Progenitor cell of endocrine pancreas (in vitro differentiated cells): ENCODE measurements around the gene NRCAM. TPM values are rescaled to one million over a fixed set of nuclear protein-coding genes. Genes with fewer than 3 reads are reported as not detected.

Experiments used
- DNase-seq: peaks from one replicate; pipeline ENCODE4 v3.0.0; 2021; ENCODE audit warnings: low spot score; ENCODE audit not compliant: unreplicated experiment
- H3K27ac Mint-ChIP-seq: 2 replicates; pipeline ENCODE4 v1.8.0; 2021; ENCODE audit warnings: mild to moderate bottlenecking, moderate library complexity, mixed read lengths
- H3K27me3 Mint-ChIP-seq: 2 replicates; pipeline ENCODE4 v1.8.0; 2021; ENCODE audit warnings: mixed read lengths
- H3K36me3 Mint-ChIP-seq: 2 replicates; pipeline ENCODE4 v1.8.0; 2022; ENCODE audit warnings: mixed read lengths; ENCODE audit not compliant: insufficient read depth
- H3K4me1 Mint-ChIP-seq: 2 replicates; pipeline ENCODE4 v1.8.0; 2021; ENCODE audit warnings: low read depth, mixed read lengths
- H3K4me3 Mint-ChIP-seq: 2 replicates; pipeline ENCODE4 v1.8.0; 2021; ENCODE audit warnings: low read depth, mild to moderate bottlenecking, moderate library complexity, mixed read lengths
- H3K9me3 Mint-ChIP-seq: 2 replicates; pipeline ENCODE4 v1.8.0; 2021; ENCODE audit warnings: low read depth, mixed read lengths
- CTCF ChIP-seq: fragments of 200-600 bp; sonication (generic); IDR thresholded peaks from one replicate; pipeline ENCODE4 v1.5.0; 2021; ENCODE audit warnings: antibody characterized with exemption, mild to moderate bottlenecking; ENCODE audit not compliant: unreplicated experiment
- total RNA-seq: library from RNA; stranded (reverse); gene quantifications from 2 replicates; pipeline ENCODE4 v1.2.1, GENCODE V29; 2021

NRCAM gene
- total RNA-seq, 1 donor from 2014 or later = 19.9 TPM

DNA sequence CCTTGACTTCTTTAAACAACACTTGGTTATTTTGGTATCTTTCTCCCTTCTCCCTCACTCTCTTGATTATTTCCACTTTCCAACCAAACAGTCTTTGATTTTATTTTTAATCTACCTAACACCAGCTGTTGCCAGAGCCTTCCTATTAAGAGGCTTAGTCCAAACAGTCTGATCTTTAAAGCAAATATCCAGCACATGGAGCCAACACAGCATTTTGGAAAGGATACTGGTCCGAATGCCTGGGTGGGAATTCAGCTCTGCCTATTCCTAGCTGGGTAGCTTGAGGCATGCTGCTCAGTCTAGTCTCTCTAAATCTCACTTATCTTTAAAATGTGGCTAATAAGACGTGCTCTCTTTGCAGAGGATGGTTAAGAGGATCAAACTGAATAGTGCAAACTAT lies 129.3 kb downstream of the NRCAM start:
- no peak for TF ChIP-seq CTCF
- H3K4me3 Mint-ChIP-seq = no peak overlapping the region
- DNase-seq = no peak
- H3K27ac Mint-ChIP-seq = no peak overlapping the region
- H3K4me1 Mint-ChIP-seq = peaks cover 28% of the 10 kb centered on the region
- H3K9me3 Mint-ChIP-seq = no peaks in the 10 kb centered on the region
- H3K27me3 Mint-ChIP-seq = no peaks in the 10 kb centered on the region
- no peaks in the 10 kb centered on the region for H3K36me3 Mint-ChIP-seq

DNA sequence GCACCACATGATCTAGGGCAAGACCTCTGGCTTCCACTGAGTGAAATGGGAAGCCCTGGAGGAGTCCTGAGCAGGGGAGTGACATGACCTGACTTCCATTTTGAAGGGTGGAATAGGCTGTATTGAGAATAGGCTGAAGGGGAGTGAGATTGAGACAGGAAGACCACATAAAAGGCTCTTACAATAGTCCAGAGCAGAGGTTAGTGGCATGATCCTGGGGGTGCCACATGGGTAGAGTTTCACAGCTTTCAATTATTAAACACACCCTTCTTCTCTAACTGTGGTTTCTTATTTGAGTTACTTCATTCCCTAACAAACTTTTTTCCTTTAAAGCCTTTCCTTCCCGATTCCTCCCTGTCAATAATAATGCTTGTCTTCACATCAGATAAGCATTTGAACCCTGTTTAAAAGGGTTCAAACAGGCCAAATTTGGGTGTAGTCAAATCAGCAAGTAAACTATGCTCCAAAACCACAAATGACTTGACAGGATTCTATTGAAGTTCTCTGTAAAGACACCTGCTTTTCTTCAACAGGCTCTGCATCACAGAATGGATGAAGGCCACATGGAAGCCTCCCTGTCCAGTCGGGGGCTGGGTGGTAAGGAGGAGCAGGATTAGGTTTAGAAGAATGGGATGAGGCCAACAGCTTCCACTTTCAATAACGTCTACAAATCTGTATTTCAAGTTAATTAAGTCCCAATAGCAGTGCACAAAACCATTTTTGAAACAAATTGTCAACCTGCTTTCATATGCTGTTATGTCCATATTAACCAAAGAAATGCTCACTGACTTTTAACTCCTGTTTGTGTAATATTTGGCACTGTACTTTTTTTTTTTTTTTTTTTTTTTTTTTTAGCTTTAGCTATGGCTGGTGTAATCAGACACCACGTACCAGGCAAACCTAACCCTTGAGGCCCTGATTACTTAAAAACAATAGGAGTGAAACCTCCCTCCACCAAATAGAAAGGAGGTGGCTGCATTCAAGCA lies 131.9 kb downstream of the NRCAM start:
- Mint-ChIP-seq H3K4me1 (peaks cover 28% of the 10 kb centered on the region), H3K9me3 (no peaks in the 10 kb centered on the region), H3K27ac (no peak overlapping the region), H3K36me3 (no peaks in the 10 kb centered on the region), H3K27me3 (no peaks in the 10 kb centered on the region), H3K4me3 (no peak overlapping the region)
- TF ChIP-seq CTCF = no peak
- DNase-seq = no peak

DNA sequence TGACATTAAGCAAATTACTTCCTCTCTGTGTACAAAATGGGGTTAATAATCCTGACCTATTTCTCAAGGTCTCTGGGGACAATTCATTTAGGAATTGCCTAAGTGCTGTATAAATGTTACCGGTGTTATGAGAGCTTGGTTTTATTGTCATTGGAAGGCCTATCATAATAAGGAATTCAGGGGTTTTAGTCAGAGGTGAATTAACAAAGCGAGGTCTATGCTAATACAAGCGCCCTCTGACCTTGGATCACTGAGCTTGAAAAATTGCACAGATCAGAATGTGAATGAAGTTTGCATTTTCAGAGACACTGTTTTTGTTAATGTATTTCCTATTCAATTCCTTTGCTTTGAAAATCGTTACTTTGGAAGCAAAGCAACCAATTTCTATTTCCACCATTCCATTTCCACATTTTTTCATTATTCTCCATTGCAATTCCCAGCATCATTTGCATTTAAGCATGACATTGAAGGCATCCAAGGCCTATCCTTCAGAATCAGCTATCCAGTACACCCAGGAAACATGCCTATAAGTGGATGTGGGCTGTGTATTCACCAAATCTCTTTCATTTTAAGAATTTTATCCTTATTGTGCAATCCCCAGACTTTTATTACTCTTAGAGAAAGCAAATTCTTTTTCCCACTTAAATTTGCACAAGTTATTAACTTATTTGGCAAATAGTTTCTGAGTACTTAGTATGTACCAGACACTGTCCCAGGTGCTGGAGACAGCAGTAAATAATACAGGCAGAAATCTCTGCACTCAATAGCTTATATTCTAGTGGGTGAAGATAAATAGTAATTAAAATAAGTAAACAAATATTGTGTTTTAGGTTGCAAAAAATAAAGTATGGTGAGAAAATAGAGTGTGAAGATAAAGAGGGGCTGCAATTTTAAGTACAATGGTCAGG lies 133.1 kb downstream of the NRCAM start:
- Mint-ChIP-seq H3K9me3 (no peaks in the 10 kb centered on the region), H3K27me3 (no peaks in the 10 kb centered on the region), H3K27ac (no peak overlapping the region), H3K4me3 (no peak overlapping the region), H3K36me3 (no peaks in the 10 kb centered on the region), H3K4me1 (peaks cover 22% of the 10 kb centered on the region)
- no peak for TF ChIP-seq CTCF
- DNase-seq = no peak

DNA sequence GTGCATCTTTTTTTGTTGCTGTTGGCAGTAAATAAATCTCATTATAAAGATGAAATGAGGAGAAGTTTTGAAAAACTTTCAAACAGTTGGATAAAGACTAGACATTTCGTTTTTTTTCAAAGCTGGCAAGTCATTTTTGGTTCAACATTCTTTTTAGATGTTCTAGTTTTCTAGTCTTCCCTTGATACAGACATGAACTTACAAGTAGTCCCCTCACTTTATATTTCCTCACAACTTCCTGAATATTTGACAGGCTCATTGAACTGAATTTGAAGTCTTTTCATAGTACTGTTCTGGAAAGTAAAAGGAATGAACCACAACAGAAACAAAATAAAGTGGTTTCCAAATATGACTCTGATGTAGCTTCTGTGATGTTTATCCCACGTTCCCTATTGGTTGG lies 134.2 kb downstream of the NRCAM start:
- TF ChIP-seq CTCF = no peak
- Mint-ChIP-seq H3K4me3 (no peak overlapping the region), H3K27ac (no peak overlapping the region), H3K36me3 (no peaks in the 10 kb centered on the region), H3K4me1 (peaks cover 15% of the 10 kb centered on the region), H3K27me3 (no peaks in the 10 kb centered on the region), H3K9me3 (no peaks in the 10 kb centered on the region)
- no peak for DNase-seq

DNA sequence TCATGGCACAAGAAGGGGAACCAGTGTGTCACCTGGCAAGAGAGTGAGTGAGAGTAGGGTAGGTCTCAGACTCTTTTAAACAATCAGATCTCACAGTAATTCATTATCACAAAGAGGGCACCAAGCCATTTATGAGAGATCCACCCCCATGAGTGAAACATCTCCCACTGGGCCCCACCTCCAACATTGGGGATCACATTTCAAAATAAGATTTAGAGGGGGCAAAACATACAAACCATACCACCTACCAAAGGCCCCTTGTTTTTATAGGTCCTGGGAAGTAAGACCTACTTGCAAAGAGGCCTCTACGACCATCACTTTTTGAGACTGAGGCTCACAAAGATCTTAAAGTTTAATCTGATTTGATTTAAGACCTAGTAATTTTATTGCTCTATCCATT lies 134.9 kb downstream of the NRCAM start:
- H3K9me3 Mint-ChIP-seq = no peaks in the 10 kb centered on the region
- no peaks in the 10 kb centered on the region for H3K27me3 Mint-ChIP-seq
- no peak overlapping the region for H3K27ac Mint-ChIP-seq
- H3K4me1 Mint-ChIP-seq = peaks cover 11% of the 10 kb centered on the region
- H3K4me3 Mint-ChIP-seq = no peak overlapping the region
- no peak for DNase-seq
- no peaks in the 10 kb centered on the region for H3K36me3 Mint-ChIP-seq
- no peak for TF ChIP-seq CTCF
